ENCODE results near the gene FAM13A.

FAM13A gene

DNA sequence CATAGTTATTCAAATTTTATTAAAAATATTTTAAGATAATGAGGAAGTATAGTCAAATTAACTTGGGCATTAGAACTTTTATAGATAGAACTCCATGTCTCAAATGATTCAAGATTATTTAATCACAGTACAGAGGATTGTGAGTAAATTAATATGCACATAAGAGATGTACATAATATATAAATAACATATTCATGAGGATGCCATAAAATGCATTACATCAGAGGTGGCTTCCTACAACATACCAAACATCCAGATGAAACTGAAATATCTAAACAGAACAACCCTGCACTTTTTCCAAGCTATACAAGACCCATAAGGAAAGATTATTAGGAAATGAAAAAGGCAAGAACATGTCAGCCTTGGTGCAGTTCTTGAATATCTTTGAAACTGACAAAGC, 268.1 kb downstream of the FAM13A start:
- DNase-seq (ENCODE audit: low read depth in 2 of 3, low spot score in 1 of 3), result no peak

DNA sequence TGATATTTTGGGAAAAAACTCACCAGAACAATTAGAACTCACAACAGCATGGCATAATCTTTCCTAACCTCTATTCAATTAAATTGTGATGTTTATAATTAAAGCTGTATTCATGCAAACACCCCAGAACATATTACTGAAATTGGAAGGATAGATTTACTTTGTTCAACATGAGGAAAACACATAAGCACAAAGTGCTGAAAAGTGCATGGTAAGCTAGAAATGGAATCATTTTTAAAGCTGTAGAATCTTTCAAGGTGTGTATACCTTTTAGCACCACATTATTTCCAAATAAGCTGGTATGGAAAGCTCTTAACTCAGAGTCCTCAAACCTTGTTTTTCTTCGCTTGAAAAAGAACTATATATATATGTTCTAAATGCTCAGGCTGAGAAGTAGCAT, 268.6 kb downstream of the FAM13A start:
- no peak for DNase-seq (ENCODE audit: low read depth in 2 of 3, low spot score in 1 of 3)

DNA sequence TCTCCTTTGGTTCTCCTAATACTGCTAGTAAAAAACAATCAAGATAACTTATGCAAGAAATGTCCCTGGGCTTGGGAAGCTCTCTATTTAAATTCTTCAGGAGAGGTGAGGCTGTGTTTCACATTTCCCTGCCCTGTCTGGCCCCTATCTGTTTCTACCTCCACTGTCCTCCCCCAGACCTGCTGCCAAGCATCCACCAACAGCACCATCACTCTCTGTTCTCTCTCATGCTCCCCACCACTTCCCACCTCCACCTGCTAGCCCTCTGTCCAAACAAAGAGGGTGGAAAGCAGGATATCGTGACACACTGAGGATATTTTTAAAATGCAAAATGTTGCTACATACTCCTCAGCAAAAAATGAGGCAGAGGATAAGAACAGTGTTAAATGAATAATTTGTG, 271.0 kb downstream of the FAM13A start:
- DNase-seq (ENCODE audit: low read depth in 2 of 3, low spot score in 1 of 3), result no peak

DNA sequence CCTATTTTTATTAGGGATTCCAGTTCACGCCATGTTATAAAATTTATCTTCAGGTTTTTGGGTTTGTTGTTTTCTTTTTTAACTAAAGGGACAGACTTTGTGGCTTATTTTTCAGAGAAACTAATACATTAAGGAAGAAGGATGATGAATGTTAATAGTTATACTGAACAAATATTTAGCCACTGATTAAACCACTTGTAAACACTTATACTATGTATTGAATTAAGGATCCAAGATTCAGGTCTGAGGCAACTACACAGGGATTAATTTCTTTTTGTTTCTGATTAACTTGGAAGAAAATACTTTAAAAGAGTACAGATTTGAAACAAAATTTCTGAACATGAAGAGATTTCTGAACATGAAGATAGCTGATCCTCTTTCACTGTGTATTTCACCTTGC, 276.6 kb downstream of the FAM13A start:
- no peak for DNase-seq (ENCODE audit: low read depth in 2 of 3, low spot score in 1 of 3)

DNA sequence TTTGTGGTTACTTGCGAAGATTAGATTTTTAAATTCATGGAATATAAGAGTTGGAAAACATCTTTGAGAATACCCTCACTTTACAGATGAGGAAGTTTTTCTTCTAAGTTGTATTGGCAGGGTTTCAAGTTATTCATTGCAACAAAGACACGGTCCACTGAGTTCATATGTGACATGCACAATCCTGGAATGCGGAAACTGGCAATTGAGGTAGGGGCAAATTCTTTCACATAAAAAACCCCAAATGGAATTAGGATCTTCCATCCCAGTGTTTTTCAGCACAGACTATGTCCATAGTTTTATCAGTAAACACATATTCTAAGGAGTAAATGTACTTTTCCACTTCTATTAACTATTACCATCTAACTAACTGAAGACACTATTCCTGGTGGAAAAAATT, 277.6 kb downstream of the FAM13A start:
- no peak for DNase-seq (ENCODE audit: low read depth in 2 of 3, low spot score in 1 of 3)

DNA sequence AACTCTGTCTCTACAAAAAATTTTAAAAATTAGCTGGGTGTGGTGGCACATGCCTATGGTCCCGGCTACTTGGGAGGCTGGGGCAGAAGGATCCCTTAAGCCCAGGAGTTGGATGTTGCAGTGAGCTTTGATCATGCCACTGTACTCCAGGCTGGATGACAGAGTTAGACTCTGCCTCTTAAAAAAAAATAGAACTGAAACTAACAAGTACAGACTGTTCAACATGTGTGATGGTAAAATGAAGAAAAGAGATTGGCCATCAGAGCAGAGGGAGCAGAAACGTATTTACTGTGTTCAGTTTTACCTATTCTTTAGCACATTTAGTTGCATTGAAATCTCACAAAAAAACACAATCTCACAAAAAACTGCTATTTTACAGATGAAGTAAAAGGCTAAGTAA, 281.5 kb downstream of the FAM13A start:
- DNase-seq (ENCODE audit: low read depth in 2 of 3, low spot score in 1 of 3), result no peak

DNA sequence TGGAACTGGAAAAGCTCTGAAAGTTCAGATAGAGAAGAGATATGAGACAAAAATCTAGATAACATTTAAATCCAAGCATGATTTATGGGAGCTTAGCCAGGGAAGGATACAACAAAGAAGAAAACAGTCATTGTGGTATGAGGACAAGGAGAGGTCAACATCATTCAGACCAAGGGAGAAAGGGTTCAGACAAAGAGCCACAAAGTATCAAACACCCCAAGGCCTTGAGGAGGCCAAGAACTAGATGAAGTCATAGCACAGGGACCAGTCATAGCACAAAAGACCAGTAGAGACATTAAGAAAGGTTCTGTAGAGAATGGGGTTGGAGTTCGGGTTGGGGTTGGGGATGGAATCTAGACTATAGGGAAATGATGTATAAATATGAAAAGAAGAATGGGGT, 282.0 kb downstream of the FAM13A start:
- no peak for DNase-seq (ENCODE audit: low read depth in 2 of 3, low spot score in 1 of 3)

DNA sequence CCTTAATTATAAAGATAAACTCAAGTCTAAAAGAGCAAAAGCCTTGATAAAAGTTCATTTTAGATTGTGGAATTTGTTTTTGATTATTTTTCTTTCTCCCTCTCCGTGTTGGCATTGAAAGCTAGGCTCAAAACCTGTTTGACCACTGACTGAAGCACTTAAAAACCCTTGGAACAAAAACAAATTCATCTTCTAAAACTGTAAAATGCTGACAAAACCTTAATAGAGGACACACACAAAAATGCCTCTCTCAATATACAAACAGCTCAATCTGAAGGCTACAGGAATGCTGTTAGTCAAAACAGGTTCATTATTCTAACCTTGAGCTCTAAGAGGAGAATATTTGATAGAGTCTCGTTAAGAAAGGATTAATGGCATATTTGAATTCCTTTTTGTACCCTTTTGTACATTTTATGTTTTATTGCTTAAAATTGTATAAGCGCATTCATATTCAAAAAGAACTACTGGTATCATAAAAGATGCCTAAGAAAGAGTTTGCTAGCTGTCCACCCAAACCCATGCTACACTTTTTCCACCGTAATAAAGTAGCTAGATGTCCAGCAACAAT, 285.0 kb downstream of the FAM13A start:
- DNase-seq (ENCODE audit: low read depth in 2 of 3, low spot score in 1 of 3), result no peak

DNA sequence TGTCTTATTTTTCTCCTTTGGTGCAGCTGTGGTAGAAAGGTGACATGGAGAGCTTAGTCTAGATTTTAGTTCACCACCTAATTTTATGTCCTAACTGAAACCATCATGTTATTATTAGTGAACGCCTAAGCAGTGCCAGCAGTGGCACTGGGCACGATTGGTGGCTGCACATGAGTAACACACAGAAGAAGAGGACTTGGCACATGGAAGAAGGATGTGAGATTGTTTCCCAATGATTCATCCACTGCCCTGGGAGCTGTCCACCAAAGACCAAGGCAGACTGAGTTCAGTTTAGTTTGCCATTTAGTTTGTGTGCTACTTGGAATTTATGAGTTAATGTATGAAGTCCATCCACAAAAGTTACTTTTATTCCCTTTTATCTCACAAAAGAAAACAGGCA, 291.3 kb downstream of the FAM13A start:
- DNase-seq (ENCODE audit: low read depth in 2 of 3, low spot score in 1 of 3), result no peak

DNA sequence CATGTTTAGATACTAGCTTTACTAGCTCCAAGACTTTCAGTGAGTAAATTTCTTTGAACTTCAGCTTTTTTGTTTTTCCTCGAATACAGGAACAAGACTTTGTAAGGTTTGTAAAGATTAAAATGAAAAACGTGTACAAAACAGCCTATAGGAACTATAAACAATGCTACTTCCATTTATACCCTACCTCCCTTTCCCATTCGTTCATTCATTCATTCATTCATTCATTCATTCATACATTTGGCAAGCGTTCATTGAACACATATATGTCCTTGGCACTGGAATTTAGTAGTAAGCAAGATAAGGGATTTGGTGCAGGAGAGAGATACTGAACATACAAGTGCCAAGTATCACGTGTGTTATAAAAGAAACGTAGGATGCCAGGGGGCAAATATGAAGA, 293.9 kb downstream of the FAM13A start:
- DNase-seq (ENCODE audit: low read depth in 2 of 3, low spot score in 1 of 3), result no peak

DNA sequence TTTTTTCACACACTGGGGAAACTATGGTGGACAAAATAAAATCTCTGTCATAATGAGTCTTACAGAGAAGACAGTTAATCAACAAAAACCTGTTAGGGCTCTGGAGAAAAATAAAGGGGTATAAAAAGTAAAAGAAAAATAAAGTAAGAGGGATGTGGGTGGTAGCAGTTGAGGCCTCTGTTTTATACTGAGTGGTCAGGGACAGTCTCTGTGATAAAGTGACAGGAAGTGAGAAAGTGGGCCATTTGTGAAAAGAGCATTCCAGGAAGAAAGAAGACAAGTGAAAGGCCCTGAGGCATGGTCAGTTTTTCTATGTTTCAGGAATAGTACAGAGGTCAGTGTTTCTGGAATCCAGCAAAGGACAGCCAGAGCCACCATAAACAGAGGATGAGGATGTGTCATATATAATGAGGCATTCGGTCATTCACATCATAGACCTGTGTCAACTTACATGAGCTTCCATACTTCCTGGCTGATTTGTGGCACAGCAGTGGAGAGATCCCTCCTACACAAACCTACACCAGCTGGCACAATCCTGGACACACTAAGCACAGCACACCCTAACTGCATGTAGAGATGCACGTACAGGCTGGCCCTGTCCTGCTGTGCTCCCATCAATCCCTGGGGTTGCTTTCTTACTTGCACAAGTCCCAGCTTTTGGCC, 295.0 kb downstream of the FAM13A start:
- no peak for DNase-seq (ENCODE audit: low read depth in 2 of 3, low spot score in 1 of 3)

DNA sequence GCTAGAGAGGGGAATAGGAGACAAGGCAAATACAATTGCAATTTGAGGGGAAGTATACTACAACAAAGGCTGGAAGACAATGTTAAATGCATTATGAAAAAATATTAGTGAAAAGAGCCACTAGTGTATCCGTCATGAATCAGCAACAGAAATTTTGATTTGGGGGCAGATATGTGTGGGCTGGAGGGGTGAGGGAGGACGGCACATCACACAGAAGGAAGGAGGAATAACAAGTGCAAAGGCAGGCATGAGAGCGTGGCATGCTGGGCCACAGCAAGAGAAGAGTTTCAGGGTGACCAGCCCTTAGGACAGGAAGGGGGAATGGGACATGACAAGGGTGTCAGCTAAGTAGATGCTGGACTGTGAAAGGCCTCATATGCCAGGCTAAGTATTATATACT, 295.6 kb downstream of the FAM13A start:
- no peak for DNase-seq (ENCODE audit: low read depth in 2 of 3, low spot score in 1 of 3)

DNA sequence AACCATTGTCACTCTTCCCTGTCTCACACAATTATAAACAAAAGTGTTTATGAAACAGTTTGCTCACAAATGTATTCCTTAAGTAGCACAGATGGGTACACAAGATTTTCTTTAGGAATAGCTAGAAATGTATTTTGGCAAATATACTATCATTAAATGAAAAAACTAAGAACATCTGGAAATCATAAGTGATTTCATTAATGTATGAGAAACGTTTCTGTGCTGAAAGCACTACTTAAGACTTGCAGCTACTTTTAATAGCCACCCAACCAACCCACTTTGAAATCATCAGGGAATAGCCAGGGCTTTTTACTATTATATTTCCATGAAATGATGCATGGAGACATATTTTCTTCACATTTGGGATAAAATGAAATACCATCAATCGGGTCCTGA, 297.1 kb downstream of the FAM13A start:
- no peak for DNase-seq (ENCODE audit: low read depth in 2 of 3, low spot score in 1 of 3)

DNA sequence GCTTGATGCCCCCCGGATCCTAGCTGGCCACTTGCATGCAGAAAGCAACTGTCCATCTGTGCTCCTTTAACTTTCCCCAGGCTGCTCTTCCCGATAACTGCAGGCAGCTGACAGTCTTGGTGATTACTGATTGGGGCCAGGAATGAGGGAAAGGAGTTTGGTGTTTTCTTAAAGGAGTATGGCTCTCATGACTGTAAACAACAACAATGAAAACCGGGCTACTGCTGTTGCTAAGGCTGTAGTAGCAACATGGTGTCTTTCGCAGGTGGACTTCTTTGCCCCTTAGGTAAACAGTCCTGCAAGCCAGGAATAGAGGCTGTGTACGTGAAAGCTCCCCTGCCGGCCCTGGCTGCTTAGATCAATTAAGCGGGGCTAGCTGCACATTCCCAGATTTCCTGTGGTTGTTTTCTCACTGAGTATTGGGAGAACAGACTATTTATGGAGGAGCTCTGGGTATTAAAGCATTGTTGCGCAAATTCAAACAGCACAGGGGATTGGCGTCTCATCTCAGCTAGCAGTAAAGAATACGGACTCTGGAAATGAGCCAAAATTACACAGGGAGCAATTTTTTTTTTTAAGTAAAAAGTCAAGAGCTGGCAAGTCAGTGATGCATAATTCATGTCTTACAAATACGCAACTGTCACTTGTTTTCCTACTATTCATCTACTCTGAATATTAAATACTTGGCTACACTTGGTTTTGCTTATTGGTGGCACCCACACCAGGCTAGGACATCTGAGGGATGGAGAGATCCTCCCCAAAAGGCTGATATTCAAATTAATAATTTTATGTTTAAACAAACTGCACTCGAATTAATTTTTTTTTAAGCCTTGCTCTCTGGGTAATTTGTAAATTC, 297.7 kb downstream of the FAM13A start:
- no peak for DNase-seq (ENCODE audit: low read depth in 2 of 3, low spot score in 1 of 3)

DNA sequence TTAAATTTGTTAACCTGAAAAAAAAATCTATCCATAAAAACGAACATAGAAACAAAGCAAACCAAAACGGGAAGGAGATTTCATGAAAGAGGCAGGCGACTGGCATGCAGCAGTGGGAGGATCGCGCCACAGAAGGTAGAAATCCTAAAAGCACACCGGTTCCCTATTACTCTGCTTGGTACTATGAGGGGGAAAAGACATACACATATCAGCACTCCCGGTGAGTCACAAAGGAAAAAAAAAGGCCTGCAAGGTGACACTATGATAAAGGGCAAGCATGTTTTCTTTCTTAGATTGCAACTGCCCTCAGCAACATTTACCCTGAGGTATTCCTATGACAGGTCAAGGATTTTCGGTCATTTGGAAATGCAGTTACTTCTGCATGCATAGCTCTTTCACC, 298.7 kb downstream of the FAM13A start:
- DNase-seq (ENCODE audit: low read depth in 2 of 3, low spot score in 1 of 3), result no peak

DNA sequence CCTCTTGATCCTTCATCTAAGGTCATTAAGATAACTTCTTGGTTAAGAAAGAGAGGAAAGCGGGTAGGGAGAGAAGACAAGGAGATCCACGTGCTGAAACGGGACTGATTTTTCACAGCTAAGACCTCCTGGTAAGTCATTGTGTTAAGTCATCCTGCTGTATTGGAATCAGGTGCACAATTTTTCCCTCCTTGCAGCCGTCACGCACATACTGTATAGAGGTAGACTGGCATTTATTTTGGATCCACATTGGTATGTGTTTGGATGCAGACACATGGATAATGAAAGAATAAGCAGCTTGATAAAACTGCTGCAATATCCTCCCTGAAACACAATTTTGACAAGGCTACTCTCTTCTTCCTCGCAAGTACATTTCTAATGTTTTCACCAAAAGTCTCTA, 299.2 kb downstream of the FAM13A start:
- DNase-seq (ENCODE audit: low read depth in 2 of 3, low spot score in 1 of 3), result no peak

DNA sequence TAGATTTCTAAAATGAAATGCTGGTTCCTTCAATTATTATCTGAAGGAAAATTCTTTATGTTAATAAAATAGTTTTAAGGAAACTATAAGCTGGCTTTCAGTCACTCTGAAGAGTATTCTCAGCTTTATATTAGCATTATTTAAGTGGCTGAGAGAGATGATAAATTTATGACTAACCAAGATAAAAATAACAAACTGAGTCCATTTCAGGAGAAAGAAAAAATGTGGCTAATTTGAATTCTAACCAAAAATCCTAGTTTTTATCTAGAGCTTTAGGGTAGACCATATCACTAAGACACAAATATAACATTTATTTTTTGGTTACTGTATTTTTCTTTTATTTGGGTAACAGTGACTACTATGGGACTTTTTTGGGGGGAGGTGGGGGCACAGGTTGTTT, 299.9 kb downstream of the FAM13A start:
- no peak for DNase-seq (ENCODE audit: low read depth in 2 of 3, low spot score in 1 of 3)

DNA sequence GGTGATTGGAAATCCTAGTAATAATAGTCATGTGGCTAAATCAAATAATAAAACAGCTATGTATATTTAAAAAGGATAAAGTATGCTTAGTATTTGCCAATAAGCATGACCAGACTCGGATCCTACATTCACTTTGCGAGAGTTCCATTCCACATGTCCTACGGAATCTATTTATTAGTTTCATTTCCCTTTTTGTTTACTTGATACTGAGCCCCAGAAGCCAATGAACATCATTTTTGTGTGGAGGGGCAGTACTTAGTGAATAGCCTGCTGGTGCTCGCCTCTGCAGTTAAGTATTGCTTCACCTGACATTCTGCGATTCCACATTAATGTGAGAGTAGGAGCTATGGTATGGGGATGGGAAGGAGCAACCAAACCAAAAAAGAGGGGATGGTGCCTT, 300.8 kb downstream of the FAM13A start:
- DNase-seq (ENCODE audit: low read depth in 2 of 3, low spot score in 1 of 3), result no peak

DNA sequence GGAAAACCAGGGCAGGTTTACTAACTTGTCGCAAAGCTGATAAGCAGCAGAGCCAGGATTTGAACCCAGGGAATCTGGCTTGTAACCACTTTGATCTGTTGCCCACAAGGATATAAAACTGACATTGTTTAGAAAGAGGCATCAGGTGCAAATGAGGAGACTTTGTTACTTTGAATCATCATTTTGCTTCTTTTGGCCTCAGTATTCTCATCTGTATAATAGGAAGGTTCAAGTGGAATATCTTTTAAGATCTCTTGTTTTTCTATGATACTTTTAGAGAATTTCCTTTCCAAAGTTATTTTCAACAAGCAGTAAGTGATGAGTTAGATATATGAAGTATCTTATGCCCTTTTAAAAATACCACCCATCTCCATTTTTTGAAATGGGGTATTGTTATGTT, 301.5 kb downstream of the FAM13A start:
- DNase-seq (ENCODE audit: low read depth in 2 of 3, low spot score in 1 of 3), result no peak

DNA sequence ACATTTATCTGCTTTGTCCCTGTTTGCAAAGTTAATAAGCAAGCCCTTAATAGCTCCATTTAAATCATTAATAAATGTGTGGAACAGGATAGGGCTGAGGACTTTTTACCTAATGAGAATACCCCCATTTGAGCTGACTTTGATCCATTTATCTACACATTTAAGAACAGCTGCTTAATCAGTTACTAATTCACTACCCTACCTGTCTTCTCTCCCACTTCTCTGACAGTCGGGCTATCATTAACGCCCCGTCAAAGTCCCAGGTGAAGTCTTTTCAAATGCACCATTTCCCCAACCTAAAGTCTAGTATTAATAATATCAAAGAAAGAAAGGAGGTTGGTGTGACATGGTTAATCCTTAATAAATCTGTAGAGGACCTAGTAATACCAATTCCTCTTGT, 302.2 kb downstream of the FAM13A start:
- DNase-seq (ENCODE audit: low read depth in 2 of 3, low spot score in 1 of 3), result no peak

DNA sequence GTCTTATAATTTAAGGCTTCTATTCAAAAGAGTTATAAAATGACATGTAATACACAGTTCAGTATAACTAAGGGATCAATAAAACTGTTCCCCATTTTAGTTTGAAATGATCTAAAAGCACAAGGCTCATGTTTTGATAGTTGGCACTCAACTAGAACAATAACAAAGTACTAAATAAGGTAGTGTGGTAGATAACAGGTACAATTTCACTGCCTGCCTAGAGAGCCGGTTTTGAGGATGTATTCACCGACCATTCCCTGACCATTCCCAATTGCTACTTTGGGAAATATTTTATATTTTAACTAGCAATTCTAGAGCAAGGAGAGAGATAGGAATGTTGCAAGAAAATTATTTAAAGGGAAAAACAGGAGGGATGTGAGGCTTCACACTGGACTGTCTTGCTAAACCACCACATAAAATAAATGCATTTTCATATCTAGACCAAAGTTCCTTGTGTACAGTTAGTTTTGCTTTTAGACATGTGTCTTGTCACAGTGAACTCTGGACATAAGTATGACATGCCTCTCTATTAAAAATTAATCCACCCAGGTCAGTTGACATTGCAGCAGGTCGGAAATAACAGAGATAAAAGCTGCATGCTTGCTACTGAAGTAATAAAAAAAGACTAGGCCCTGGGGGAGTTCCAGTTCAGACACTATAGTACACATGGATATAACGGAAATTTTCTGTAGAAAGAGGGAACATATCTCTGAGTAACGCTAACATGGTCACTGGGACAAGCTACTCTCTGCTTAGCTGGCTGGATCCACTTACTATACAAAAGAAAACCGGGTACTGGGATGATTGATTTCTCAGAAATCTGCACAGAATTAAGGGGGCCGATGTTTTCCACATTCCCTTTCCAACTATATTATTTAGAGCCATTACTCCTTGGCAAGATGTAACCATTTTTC, 303.1 kb downstream of the FAM13A start:
- no peak for DNase-seq (ENCODE audit: low read depth in 2 of 3, low spot score in 1 of 3)

DNA sequence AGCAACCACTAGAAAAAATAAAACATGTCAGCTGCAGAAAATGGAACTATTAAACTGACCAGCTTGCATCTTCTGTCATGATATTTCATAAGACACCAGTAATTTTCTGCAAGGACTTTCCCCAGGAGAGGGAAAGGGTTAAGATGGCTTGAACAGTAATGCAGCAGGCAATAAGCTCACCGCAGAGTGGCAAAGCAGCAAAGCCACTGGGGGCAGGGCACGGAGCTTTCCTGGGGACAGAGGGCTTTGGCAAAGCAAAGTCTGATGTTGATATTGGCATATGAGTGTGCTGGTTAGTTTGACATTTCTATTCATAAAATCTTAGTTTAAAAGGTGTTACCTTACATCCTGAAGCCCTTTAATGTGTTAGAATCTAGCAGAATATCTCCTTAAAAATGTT, 304.2 kb downstream of the FAM13A start:
- no peak for DNase-seq (ENCODE audit: low read depth in 2 of 3, low spot score in 1 of 3)

All from stimulated activated CD4-positive, alpha-beta T cell treated with anti-CD3 and anti-CD28 coated beads, Interleukin-12 subunit alpha, Interleukin-12 subunit beta, amount 100 ng/mL, for 48 hours (primary cell).